Measurements from ENCODE around the gene MORC2. TPM values are rescaled to one million over a fixed set of nuclear protein-coding genes. Genes with fewer than 3 reads are reported as not detected.

MORC2 gene
- total and polyA plus RNA-seq, 2 of the 13 experiments (the other 11 are each of a cell fraction or from before 2014, with no cell fraction given): 11.9 to 18.3 TPM

DNA sequence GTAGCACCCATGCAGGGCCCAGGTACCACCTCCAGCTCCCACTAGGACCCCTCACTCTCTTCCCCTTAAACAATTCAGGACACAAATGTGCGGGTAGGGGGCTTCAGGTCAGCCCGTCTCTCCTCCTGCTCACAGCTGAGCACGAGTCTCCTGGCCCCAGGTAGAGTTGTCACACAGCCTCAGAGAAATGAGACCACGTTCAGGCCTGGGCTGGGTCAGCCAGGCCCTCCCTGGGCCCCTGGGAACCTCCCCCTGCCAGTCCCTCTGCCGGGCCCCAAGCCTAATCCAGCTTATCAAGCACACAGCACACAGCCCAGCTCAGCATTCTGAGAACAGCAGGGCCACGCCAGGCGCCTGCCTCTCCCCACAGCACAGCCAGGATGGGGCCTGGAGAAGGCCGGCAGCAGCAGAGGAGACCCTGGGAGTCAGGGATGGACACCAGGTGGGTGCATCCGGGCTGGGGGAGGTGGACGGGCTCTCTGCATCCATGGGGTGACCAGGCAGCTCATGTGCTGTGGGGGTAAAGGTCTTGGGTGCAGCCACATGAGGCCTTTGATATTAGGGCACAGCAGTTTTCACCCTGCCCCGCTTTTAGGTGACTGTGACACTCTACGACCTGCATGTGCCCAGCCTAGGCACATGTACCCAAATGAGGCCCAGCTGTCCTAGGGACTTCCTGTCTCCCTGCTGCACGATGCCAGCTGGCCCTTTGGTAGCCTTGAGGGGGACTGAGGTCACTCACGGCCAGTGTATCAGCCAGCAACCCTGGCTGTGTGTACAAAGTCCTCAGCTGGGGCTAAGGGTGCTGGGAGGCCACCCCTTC lies 87.0 kb downstream of the MORC2 start (continued):
- TF ChIP-seq ZFP36L1 (CRISPR knock-in tag; IDR thresholded peaks at IDR 0.05) (no peak), ZFP36 (IDR thresholded peaks at IDR 0.05; ENCODE audit: borderline replicate concordance, low read depth, low read length, partially characterized antibody) (no peak), ZBTB44 (CRISPR knock-in tag; IDR thresholded peaks at IDR 0.05) (no peak), HOXD1 (CRISPR knock-in tag; IDR thresholded peaks at IDR 0.05) (no peak), ZBTB42 (CRISPR knock-in tag; IDR thresholded peaks at IDR 0.05) (0 out of 2 replicates have a peak, but pooled peaks have one; percentile 33), ZNF703 (CRISPR knock-in tag; IDR thresholded peaks at IDR 0.05; ENCODE audit: borderline replicate concordance) (no peak), LRRFIP1 (CRISPR knock-in tag; conservative IDR thresholded peaks at IDR 0.05) (no peak), PCBP2 (optimal IDR thresholded peaks at IDR 0.05; ENCODE audit: low read depth, low read length, poor library complexity, severe bottlenecking) (no peak), ZBTB8A (CRISPR knock-in tag; IDR thresholded peaks at IDR 0.05; ENCODE audit: borderline replicate concordance, low read depth) (no peak), TBX2 (CRISPR knock-in tag; IDR thresholded peaks at IDR 0.05; ENCODE audit: borderline replicate concordance) (peak; percentile 46; the same call in 1 of the 2 replicates), ZNF776 (CRISPR knock-in tag; IDR thresholded peaks at IDR 0.05) (no peak; the same call in 1 of the 2 replicates), EEA1 (CRISPR knock-in tag; IDR thresholded peaks at IDR 0.05; ENCODE audit: borderline replicate concordance) (no peak), GATAD2A (CRISPR knock-in tag; IDR thresholded peaks at IDR 0.05) (no peak), ARNT (IDR thresholded peaks at IDR 0.05) (no peak)
- TF ChIP-seq, protein P1, sequence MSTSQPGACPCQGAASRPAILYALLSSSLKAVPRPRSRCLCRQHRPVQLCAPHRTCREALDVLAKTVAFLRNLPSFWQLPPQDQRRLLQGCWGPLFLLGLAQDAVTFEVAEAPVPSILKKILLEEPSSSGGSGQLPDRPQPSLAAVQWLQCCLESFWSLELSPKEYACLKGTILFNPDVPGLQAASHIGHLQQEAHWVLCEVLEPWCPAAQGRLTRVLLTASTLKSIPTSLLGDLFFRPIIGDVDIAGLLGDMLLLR (CRISPR knock-in tag; IDR thresholded peaks at IDR 0.05): no peak
- TF ChIP-seq, protein P2, sequence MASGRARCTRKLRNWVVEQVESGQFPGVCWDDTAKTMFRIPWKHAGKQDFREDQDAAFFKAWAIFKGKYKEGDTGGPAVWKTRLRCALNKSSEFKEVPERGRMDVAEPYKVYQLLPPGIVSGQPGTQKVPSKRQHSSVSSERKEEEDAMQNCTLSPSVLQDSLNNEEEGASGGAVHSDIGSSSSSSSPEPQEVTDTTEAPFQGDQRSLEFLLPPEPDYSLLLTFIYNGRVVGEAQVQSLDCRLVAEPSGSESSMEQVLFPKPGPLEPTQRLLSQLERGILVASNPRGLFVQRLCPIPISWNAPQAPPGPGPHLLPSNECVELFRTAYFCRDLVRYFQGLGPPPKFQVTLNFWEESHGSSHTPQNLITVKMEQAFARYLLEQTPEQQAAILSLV (CRISPR knock-in tag; IDR thresholded peaks at IDR 0.05; ENCODE audit: borderline replicate concordance): no peak
- TF ChIP-seq, protein P3, sequence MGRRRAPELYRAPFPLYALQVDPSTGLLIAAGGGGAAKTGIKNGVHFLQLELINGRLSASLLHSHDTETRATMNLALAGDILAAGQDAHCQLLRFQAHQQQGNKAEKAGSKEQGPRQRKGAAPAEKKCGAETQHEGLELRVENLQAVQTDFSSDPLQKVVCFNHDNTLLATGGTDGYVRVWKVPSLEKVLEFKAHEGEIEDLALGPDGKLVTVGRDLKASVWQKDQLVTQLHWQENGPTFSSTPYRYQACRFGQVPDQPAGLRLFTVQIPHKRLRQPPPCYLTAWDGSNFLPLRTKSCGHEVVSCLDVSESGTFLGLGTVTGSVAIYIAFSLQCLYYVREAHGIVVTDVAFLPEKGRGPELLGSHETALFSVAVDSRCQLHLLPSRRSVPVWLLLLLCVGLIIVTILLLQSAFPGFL (CRISPR knock-in tag; IDR thresholded peaks at IDR 0.05): no peak
- TF ChIP-seq, protein P4, sequence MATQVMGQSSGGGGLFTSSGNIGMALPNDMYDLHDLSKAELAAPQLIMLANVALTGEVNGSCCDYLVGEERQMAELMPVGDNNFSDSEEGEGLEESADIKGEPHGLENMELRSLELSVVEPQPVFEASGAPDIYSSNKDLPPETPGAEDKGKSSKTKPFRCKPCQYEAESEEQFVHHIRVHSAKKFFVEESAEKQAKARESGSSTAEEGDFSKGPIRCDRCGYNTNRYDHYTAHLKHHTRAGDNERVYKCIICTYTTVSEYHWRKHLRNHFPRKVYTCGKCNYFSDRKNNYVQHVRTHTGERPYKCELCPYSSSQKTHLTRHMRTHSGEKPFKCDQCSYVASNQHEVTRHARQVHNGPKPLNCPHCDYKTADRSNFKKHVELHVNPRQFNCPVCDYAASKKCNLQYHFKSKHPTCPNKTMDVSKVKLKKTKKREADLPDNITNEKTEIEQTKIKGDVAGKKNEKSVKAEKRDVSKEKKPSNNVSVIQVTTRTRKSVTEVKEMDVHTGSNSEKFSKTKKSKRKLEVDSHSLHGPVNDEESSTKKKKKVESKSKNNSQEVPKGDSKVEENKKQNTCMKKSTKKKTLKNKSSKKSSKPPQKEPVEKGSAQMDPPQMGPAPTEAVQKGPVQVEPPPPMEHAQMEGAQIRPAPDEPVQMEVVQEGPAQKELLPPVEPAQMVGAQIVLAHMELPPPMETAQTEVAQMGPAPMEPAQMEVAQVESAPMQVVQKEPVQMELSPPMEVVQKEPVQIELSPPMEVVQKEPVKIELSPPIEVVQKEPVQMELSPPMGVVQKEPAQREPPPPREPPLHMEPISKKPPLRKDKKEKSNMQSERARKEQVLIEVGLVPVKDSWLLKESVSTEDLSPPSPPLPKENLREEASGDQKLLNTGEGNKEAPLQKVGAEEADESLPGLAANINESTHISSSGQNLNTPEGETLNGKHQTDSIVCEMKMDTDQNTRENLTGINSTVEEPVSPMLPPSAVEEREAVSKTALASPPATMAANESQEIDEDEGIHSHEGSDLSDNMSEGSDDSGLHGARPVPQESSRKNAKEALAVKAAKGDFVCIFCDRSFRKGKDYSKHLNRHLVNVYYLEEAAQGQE (IDR thresholded peaks at IDR 0.05; ENCODE audit: borderline replicate concordance in 1 of 2, low read depth in 1 of 2, low read length in 2 of 2): no peak

All from HepG2 (cell line).